ENCODE results near the gene STAU1.
"Not testable (repeated sequence)": the region's sequence is repeated elsewhere in the genome, so short reads cannot be mapped to it uniquely, and the experiment has no call there.

STAU1 gene

GRCh38 chr20:49165611-49166010 is 22.5 kb downstream of the STAU1 start:
- DNase-seq (ENCODE audit: low read depth in 2 of 2), result no peak

DNA sequence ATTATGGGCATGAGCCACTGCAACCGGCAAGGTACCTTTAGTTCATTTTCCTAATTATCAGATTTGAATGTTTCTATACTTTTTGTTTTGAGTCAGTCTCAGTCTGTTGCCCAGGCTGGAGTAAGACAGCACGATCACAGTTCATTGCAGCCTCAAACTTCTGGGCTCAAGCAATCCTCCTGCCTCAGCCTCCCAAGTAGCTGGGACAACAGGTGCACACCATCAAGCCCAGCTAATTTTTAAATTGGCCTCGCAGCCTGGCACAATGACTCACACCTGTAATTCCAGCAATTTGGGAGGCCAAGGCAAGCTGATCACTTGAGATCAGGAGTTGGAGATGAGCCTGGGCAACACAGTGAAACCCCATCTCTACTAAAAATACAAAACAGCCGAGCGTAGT is 24.4 kb downstream of the STAU1 start:
- no peak for DNase-seq (ENCODE audit: low read depth in 2 of 2)

DNA sequence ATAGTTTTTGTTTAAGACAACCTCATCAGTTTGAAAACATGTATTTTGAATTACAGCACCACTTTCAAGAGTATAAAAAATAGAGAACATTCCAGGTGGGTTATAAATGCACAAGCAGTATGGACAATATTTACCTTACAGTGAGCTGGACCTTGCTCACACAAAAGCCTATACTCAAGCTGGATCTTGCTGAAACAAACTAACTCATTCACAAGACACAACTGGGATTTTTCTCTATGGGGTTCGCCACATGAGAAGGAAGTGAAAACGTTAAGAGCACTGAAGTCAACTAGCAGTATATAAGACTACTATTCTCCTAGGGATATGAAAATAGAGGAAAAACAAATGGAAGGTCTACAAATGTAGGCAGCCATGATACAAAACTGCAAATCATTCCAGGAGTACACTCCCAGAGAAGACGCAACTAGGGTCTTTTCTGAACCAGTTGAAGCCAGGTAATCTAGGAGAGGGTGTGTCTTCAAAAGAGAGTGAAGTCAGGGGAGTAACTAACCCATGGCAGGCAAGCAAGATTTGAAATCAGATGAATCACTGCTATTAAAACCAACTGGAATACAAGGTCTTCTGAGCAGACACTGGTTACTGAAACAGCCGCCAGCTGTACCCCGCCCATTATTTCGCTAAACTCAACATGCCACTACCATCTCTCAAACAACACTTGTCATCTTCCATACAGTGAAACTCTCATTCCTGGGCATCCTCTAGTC is 26.5 kb downstream of the STAU1 start:
- no peak for DNase-seq (ENCODE audit: low read depth in 2 of 2)

DNA sequence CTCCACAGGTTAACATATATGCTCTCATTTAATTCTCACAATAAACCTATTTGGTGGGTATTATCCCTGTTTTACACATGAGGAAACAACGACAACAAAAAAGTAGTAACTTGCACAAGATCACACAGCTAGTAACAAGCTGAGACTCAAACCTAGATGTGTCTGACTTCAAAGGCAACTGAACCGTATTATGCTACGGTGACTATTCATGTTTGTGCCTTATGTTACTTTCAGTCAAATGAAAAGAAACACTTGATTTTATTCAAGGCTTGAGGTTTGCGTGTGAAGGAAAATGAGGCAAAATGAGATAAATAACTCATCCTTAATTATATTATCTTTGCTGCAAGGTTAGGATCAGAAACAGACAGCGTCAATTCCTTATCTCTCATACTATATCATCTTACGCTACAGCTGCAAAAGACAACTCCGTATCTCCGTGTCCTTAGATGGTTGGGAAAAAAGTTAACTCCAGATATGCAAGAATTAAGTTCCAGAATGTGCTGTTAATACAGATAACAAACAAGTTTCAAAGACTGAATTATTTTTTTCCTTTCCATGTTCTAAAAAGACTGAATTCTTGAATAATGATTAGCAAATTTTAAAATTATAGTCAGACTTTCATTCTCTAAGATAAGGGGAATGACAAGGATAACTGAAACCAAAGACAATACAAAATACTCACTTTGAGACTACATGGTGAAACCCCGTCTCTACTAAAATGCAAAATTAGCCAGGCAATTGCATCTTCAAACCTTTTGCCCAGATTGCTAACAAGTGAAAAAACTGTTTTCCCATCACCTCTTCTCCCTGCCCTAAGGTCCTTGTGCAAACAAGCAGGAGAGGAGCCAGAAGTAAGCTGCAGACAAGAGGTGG is 27.8 kb downstream of the STAU1 start:
- DNase-seq (ENCODE audit: low read depth in 2 of 2), result no peak

DNA sequence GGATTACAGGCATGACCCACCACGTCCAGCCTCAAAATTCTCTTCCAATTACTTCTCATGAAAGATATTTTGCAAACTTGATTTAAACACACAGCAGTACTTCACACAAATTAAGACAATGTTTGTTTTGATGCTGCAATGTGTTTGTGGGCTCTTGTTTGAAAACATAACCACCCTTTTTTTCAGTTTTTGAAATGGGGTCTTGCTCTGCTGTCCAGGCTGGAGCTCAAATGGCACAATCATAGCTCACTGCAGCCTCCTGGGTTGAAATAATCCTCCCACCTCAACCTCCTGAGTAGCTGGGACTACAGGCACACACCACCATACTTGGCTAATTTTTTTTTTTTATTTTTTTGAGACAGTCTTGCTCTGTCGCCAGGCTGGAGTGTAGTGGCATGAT is 31.0 kb downstream of the STAU1 start:
- DNase-seq (ENCODE audit: low read depth in 2 of 2), result no peak

DNA sequence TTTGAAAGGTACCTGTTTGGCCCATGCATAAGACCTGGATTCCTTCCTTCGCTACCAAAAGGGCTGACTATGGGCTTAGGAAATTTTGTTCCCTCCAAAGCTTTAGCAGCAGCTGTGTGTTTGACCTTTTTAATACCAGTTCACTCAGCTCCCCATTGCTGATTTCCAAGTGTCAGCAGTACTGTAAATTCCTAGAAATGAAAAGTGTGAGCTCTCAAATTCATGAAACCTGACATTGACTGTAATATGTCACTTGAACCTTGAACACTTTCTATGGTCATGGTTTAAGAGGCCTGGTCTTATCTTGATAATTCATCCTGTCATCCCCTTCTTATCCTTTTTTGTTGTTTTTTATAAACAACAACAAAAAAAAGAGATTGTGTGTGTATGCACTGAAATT is 31.7 kb downstream of the STAU1 start:
- DNase-seq (ENCODE audit: low read depth in 2 of 2), result no peak

- DNase-seq (ENCODE audit: low read depth in 2 of 2), result no peak
Observed at GRCh38 chr20:49151436-49151835, 36.7 kb downstream of the STAU1 start.

DNA sequence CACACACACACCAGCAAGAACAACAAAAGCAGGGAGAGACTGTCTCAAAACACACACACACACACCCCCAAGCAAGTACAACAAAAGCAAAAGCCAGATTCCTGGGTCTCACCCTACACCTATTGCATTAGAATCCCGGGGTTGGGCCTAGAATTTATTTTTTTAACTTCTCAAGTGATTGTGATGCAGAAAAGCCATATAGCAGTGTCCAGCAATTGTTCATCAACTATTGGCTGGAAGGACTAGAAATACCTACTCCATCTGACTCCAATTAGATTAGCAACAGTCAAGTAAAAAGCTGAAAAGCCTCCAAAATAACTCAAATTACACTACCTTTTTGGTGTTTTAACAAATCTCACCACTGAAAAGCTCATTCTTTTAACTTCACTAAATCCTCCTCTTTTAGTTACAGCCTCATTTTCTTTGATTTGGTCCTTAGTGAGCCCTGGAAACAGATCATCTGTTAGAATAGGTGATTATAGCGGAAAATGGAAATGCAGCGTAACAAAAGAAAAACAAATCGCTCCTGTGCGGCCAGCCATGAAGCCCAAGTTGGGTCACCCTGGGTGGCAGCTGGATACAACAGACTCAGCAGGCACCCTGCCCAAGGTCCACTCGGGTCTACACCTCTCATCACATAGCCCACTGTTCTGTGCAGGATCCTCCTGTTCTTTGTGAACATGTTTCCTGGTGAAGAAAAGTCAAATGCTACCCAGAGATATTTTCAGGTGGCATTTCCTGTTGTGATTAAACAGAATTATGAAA is 38.7 kb downstream of the STAU1 start:
- no peak for DNase-seq (ENCODE audit: low read depth in 2 of 2)

DNA sequence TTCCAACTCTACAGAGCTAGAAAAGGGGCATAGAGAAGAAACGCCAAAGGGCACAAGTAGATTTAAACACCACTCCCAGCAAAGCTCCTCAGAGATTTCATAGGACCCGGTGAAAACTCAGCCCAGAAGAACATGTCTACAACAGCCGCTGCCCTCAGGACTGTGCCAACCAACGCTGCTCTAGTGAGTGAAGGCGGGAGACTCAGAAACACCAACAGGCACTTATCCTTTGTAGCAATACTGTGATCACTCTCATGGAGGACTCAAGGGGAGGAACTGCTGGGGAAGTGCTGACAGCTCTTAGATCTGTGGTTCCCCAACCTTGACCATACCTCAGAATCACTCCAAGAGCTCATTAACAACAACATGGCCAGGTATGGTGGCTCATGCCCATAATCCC is 39.5 kb downstream of the STAU1 start:
- DNase-seq (ENCODE audit: low read depth in 2 of 2), result no peak

DNA sequence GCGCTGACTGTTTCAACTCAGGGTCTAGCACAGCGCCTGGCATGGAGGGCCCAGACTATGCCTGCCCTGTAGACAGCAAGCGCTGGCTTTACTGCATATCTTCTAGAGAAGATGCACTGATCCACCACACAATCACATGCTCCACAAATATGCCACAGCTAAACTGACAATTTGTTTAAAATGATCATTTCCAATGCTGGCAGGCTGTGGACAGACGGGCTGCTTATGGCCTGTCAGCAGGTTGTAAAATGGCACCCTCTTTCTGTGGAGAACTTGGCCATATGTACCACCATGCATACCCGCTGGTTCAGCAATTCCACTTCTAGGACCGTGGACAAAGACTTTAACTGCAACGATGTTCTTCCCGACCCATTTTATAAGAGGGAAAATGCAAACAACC is 40.8 kb downstream of the STAU1 start:
- DNase-seq (ENCODE audit: low read depth in 2 of 2), result no peak

GRCh38 chr20:49146442-49147225 is 41.5 kb downstream of the STAU1 start:
- no peak for DNase-seq (ENCODE audit: low read depth in 2 of 2)

DNA sequence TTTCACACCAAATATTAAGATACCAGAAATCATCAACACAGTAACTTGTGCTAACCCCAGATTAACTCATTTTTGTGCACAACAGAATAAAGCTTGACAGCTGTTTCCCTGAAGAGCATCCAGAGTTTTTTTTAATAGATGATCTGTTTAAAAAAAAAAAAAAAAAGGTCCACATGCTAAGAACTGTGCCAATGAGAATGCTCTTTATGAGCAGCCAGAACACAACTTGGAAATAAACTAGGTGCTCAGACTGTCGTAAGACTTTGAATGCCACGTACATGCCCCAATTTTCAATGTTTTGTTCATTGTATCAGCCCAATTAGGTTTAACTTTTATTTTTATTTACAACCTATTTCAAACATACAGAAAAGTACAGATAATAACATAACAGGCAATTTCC is 47.3 kb downstream of the STAU1 start:
- DNase-seq (ENCODE audit: low read depth in 2 of 2), result no peak

GRCh38 chr20:49140411-49140810 is 47.7 kb downstream of the STAU1 start:
- no peak for DNase-seq (ENCODE audit: low read depth in 2 of 2)

- no peak for DNase-seq (ENCODE audit: low read depth in 2 of 2)
Observed at GRCh38 chr20:49138431-49138830, 49.7 kb downstream of the STAU1 start.

DNA sequence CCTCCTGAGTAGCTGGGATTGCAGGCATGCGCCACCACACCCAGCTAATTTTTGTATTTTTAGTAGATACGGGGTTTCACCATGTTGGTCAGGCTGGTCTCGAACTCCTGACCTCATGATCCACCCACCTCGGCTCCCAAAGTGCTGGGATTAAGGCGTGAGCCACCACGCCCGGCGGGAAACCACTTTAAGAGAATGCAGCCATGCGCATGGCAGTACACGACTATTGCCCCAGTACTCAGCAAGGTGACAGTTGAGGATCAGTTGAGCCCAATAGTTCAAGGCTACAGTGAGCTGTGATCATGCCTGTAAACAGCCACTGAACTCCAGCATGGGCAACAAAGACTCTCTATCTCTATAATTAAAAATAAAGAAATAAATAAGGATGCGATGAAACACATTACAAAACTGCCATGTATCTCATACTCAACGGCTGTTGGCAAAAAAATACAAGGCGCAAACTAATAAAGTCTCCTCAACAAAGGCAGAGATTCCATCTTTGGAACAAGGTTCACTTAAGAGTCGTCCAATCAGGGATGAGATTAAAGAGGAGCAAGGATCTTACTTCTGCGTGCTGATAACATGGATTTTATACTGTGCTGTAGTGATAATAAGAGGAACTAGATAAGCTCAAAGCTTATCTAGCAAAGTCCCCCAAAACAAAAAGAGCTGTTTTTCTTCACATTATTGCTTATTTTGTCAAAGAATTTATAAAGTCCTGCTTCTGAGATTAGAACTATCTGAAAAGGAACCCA is 51.1 kb downstream of the STAU1 start:
- DNase-seq (ENCODE audit: low read depth in 2 of 2), result no peak

DNA sequence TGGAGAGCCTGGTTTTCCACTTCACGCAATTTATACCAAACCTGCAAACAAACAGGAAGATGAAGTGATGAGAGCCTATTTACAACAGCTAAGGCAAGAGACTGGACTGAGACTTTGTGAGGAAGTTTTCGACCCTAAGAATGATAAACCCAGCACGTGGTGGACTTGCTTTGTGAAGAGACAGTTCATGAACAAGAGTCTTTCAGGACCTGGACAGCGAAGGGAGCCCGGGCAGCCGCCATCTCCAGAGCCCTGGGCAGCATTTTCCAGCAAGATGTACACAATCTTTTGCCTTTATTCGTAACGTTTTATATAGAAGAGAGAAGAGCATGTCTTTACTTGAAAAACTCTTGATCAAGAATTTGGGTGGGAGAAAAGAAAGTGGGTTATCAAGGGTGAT is 53.3 kb downstream of the STAU1 start:
- not testable (repeated sequence) for DNase-seq (ENCODE audit: low read depth in 2 of 2)

DNA sequence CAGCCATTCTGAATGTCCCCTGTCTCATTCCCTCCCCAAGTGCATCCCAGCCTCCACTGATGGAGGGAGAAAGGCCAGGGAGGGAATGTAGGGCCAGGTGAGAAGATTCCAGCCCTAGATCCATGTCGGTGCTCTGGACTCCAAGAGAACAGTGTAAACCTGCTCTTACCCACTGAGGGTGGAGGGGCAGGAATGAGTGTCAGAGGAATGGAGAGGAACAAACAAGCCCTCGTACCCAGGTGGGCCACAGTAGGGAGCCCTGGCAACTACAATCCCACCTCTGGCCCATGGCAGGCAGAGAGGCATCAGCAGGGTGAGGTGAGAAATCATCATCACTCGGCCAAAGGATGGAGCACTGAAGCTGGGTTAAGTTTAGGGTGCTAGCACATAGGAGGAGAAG is 54.6 kb downstream of the STAU1 start:
- DNase-seq (ENCODE audit: low read depth in 2 of 2), result no peak

DNA sequence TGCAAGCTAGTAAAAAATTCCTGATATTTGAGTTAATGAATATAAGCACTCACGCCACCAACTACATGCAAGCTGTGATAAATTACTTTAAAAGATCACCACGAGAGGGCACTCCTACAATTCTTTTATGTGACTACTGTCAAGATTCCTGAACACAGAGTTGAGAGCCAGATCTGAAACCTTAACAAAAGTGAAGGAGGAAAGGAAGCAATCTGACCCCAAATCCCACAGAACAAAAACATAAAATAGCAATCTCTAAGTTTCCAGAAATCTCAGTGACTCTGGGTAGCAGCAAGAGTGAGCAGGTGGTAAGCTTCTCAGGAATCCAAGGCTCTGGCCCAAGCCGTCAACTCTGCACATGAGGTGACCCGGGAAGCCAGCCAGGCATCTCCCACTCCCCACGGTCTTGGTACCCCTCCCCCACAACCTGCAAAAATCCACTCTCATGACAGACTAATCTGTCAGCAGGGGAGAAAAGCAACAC is 55.1 kb downstream of the STAU1 start:
- DNase-seq (ENCODE audit: low read depth in 2 of 2), result peak in 1 of 2 donors; percentile 18

GRCh38 chr20:49123982-49124381 is 64.2 kb downstream of the STAU1 start:
- no peak for DNase-seq (ENCODE audit: low read depth in 2 of 2)

DNA sequence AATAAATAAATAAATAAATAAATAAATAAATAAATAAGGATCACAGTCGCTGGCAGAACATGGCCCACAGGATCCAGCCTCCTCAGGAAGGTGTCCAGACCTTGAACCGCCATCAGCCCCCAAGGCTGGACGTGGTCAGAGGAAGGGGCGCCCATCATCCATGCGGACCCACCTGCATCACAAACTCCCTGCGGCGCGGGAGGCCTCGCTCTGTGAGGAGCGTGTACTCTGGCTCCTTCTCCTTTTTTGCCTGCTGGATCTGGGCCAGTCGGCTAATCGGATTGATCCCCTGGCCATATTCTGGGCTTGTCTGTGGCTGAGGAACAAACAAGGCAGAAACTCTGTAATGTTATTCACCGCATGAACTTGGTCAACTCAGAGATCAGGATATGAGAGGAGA is 65.2 kb downstream of the STAU1 start:
- no peak for DNase-seq (ENCODE audit: low read depth in 2 of 2)

DNA sequence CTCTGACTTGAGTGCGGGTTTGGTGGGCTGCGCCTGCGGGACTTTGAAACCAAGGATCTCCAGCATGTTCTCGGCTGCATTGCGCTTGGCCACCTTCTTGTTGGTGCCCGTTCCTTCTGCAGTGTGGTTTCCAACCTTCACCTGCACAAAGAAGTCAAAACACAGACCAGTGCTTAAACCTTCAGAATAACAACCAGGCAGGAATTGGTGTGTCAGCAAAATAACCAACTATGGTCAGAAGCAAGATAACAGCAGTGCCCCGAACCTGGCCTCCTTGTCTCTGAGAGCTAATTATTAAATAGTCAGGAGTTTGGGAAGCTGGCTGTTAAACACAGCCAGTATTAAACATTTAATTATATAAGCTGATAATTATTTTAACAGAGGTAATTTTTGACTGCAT is 68.1 kb downstream of the STAU1 start:
- DNase-seq (ENCODE audit: low read depth in 2 of 2), result no peak

Data from stimulated activated CD4-positive, alpha-beta T cell treated with anti-CD3 and anti-CD28 coated beads, Interleukin-1b, Interleukin-23, amount 100 ng/mL, for 4 hours (primary cell).